HG02885 (cell line): ENCODE measurements around the gene C11orf58.

Experiments used
- ATAC-seq: cut with Tn5 transposase; IDR thresholded peaks from one replicate; pipeline ENCODE4 v1.9.1; 2021; ENCODE audit warnings: mild to moderate bottlenecking; ENCODE audit not compliant: unreplicated experiment, poor library complexity

The C11orf58 gene

GRCh38 chr11:16799221-16799620, 60.8 kb downstream of the C11orf58 start:
- no peak for ATAC-seq

GRCh38 chr11:16799890-16800289, 61.4 kb downstream of the C11orf58 start:
- ATAC-seq, result no peak

- no peak for ATAC-seq
Measured at GRCh38 chr11:16800382-16800781, 61.9 kb downstream of the C11orf58 start.

- no peak for ATAC-seq
Measured at GRCh38 chr11:16801288-16801980, 63.0 kb downstream of the C11orf58 start.

- no peak for ATAC-seq
Measured at GRCh38 chr11:16804104-16804947, 65.9 kb downstream of the C11orf58 start.

GRCh38 chr11:16805938-16806337, 67.5 kb downstream of the C11orf58 start:
- no peak for ATAC-seq

- ATAC-seq, result no peak
Measured at GRCh38 chr11:16806791-16807190, 68.3 kb downstream of the C11orf58 start.

- ATAC-seq, result no peak
Measured at GRCh38 chr11:16807306-16807705, 68.9 kb downstream of the C11orf58 start.
